Measurements from ENCODE around the gene LHFPL6.

The LHFPL6 gene

DNA sequence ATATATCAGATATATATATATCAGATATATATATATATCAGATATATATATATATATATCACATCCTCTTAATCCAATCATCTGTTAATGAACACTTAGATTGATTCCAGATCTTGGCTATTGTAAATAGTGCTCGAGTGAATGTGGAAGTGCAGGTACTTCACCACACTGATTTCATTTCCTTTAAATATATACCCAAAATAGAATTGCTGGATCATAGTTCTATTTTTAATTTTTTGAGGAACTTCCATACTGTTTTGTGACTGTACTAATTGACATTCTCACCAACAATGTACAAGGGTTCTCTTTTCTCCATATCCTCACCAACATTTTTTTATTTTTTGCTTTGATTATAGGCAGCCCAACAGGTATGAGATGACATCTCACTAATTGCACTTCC is 287.2 kb downstream of the LHFPL6 start:
- H3K4me3 ChIP-seq (ENCODE audit: low read depth, low read length, poor library complexity, severe bottlenecking): no peak overlapping the region
- no peak for TF ChIP-seq EZH2 (IDR thresholded peaks at IDR 0.05; ENCODE audit: borderline replicate concordance, low read length)
- TF ChIP-seq, protein P1, sequence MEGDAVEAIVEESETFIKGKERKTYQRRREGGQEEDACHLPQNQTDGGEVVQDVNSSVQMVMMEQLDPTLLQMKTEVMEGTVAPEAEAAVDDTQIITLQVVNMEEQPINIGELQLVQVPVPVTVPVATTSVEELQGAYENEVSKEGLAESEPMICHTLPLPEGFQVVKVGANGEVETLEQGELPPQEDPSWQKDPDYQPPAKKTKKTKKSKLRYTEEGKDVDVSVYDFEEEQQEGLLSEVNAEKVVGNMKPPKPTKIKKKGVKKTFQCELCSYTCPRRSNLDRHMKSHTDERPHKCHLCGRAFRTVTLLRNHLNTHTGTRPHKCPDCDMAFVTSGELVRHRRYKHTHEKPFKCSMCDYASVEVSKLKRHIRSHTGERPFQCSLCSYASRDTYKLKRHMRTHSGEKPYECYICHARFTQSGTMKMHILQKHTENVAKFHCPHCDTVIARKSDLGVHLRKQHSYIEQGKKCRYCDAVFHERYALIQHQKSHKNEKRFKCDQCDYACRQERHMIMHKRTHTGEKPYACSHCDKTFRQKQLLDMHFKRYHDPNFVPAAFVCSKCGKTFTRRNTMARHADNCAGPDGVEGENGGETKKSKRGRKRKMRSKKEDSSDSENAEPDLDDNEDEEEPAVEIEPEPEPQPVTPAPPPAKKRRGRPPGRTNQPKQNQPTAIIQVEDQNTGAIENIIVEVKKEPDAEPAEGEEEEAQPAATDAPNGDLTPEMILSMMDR (IDR thresholded peaks at IDR 0.05; ENCODE audit: low read length): no peak
- no peak overlapping the region for H3K4me2 ChIP-seq (ENCODE audit: low read length)
- H3K27me3 ChIP-seq (ENCODE audit: insufficient read depth, low read length): no peaks in the 10 kb centered on the region
- no peaks in the 10 kb centered on the region for H3K36me3 ChIP-seq (ENCODE audit: insufficient read depth, low read length)
- H3K79me2 ChIP-seq (ENCODE audit: insufficient read depth, low read length): no peaks in the 10 kb centered on the region
- no peak overlapping the region for H3K27ac ChIP-seq (ENCODE audit: low read depth, low read length, poor library complexity, severe bottlenecking)
- H3K9ac ChIP-seq (ENCODE audit: low read length): no peak overlapping the region
- no peaks in the 10 kb centered on the region for H3F3A ChIP-seq (ENCODE audit: insufficient read depth, low read length)
- no peak overlapping the region for H2AFZ ChIP-seq (ENCODE audit: low read length)
- H3K9me3 ChIP-seq (ENCODE audit: low read length): no peaks in the 10 kb centered on the region
- H3K9me2 ChIP-seq (ENCODE audit: low read depth, low read length): no peaks in the 10 kb centered on the region
- H3K4me1 ChIP-seq (ENCODE audit: insufficient read depth, low read length, severe bottlenecking): no peaks in the 10 kb centered on the region
- no peaks in the 10 kb centered on the region for H4K20me1 ChIP-seq (ENCODE audit: insufficient read depth, low read length)

DNA sequence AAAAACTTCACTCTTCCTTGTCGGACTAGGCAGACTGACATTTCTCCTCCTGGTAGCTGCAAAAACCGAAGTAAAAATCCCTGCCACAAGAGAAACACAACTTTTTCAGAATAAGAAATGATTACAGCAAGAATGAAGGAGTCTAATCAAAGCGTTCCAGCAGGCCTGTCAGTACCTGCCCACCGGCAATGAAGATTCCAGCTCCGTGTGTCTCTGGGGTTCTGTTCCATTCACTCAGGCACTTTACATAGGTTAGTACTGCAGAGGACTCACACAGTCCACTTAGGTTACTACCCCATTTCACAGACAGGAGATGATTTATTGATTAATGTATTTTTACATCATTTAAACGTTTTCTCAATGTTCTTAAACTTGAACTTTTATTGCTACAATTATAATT is 289.3 kb downstream of the LHFPL6 start:
- no peaks in the 10 kb centered on the region for H3F3A ChIP-seq (ENCODE audit: insufficient read depth, low read length)
- no peaks in the 10 kb centered on the region for H3K27me3 ChIP-seq (ENCODE audit: insufficient read depth, low read length)
- H4K20me1 ChIP-seq (ENCODE audit: insufficient read depth, low read length): no peaks in the 10 kb centered on the region
- no peaks in the 10 kb centered on the region for H3K79me2 ChIP-seq (ENCODE audit: insufficient read depth, low read length)
- H2AFZ ChIP-seq (ENCODE audit: low read length): no peak overlapping the region
- no peak overlapping the region for H3K9ac ChIP-seq (ENCODE audit: low read length)
- no peak overlapping the region for H3K4me2 ChIP-seq (ENCODE audit: low read length)
- no peaks in the 10 kb centered on the region for H3K4me1 ChIP-seq (ENCODE audit: insufficient read depth, low read length, severe bottlenecking)
- no peak overlapping the region for H3K27ac ChIP-seq (ENCODE audit: low read depth, low read length, poor library complexity, severe bottlenecking)
- H3K9me3 ChIP-seq (ENCODE audit: low read length): no peaks in the 10 kb centered on the region
- no peak for TF ChIP-seq EZH2 (IDR thresholded peaks at IDR 0.05; ENCODE audit: borderline replicate concordance, low read length)
- TF ChIP-seq, protein P1 (IDR thresholded peaks at IDR 0.05; ENCODE audit: low read length): no peak
- H3K9me2 ChIP-seq (ENCODE audit: low read depth, low read length): no peaks in the 10 kb centered on the region
- H3K36me3 ChIP-seq (ENCODE audit: insufficient read depth, low read length): no peaks in the 10 kb centered on the region
- no peak overlapping the region for H3K4me3 ChIP-seq (ENCODE audit: low read depth, low read length, poor library complexity, severe bottlenecking)

DNA sequence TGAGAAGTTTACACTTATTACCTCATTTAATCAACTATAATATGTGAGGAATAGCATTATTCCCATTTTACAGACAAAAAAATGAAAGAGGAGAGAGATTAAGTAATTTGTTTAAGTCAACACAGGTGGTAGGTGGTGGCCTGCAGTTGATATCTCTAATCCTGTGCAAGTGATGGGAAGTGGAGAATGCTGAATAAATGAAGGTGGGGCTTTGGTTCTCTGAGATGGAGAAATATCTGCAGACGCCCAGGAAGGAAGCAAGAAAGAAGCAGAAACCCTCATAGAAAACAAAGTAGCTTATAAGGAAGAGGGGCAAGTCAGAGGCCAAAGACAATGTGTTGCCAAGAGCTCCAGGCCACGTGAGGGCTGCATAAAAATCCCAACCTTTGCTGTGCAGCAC is 290.4 kb downstream of the LHFPL6 start:
- no peaks in the 10 kb centered on the region for H3K4me1 ChIP-seq (ENCODE audit: insufficient read depth, low read length, severe bottlenecking)
- H3K9me3 ChIP-seq (ENCODE audit: low read length): no peaks in the 10 kb centered on the region
- no peak overlapping the region for H3K4me2 ChIP-seq (ENCODE audit: low read length)
- H4K20me1 ChIP-seq (ENCODE audit: insufficient read depth, low read length): no peaks in the 10 kb centered on the region
- H3F3A ChIP-seq (ENCODE audit: insufficient read depth, low read length): no peaks in the 10 kb centered on the region
- H3K36me3 ChIP-seq (ENCODE audit: insufficient read depth, low read length): no peaks in the 10 kb centered on the region
- H3K4me3 ChIP-seq (ENCODE audit: low read depth, low read length, poor library complexity, severe bottlenecking): no peak overlapping the region
- TF ChIP-seq, protein P1 (IDR thresholded peaks at IDR 0.05; ENCODE audit: low read length): no peak
- no peak for TF ChIP-seq EZH2 (IDR thresholded peaks at IDR 0.05; ENCODE audit: borderline replicate concordance, low read length)
- no peak overlapping the region for H2AFZ ChIP-seq (ENCODE audit: low read length)
- no peaks in the 10 kb centered on the region for H3K79me2 ChIP-seq (ENCODE audit: insufficient read depth, low read length)
- no peak overlapping the region for H3K27ac ChIP-seq (ENCODE audit: low read depth, low read length, poor library complexity, severe bottlenecking)
- H3K9ac ChIP-seq (ENCODE audit: low read length): no peak overlapping the region
- H3K9me2 ChIP-seq (ENCODE audit: low read depth, low read length): no peaks in the 10 kb centered on the region
- H3K27me3 ChIP-seq (ENCODE audit: insufficient read depth, low read length): no peaks in the 10 kb centered on the region

Measured in OCI-LY1 (cell line).